ENCODE data around the gene RALGPS1.

DNA sequence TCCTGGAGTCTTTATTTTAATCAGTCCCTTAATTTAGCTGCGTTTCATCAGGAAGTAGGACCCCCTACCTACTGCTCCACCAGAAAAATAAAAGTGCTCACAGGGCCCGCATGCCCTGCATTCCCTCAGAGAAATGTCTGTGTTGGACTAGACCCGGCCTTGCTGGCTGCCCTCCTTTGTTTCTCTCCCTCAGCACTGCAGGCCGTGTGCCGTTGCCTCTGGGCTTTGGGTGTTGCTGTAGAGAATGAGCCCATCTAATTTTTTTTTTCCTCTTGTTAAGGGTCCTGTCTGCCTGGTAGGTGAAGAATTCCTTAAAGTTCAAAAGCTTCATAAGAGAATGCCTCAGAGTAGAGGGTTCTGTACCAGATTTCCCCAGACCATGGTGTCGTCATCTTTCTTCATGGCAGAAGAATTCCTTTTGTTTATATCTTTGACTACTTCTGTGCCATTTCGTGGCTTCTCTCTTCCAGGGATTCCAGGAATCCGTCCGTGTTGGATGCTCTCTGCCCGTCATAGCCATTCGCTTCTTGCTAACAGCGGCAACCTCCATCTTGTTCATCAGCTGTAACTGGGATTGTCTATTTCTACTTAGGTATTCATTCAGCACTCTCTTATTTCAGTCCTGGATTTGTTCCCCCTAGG is 257.6 kb downstream of the RALGPS1 start:
- no peak for TF ChIP-seq MAFG (CRISPR knock-in tag; IDR thresholded peaks at IDR 0.05)
- TF ChIP-seq HOXD1 (CRISPR knock-in tag; IDR thresholded peaks at IDR 0.05): no peak
- TF ChIP-seq KAT7 (CRISPR knock-in tag; IDR thresholded peaks at IDR 0.05; ENCODE audit: borderline replicate concordance): no peak
- TF ChIP-seq ZNF614 (CRISPR knock-in tag; IDR thresholded peaks at IDR 0.05; ENCODE audit: borderline replicate concordance): no peak
- TF ChIP-seq, protein P1, sequence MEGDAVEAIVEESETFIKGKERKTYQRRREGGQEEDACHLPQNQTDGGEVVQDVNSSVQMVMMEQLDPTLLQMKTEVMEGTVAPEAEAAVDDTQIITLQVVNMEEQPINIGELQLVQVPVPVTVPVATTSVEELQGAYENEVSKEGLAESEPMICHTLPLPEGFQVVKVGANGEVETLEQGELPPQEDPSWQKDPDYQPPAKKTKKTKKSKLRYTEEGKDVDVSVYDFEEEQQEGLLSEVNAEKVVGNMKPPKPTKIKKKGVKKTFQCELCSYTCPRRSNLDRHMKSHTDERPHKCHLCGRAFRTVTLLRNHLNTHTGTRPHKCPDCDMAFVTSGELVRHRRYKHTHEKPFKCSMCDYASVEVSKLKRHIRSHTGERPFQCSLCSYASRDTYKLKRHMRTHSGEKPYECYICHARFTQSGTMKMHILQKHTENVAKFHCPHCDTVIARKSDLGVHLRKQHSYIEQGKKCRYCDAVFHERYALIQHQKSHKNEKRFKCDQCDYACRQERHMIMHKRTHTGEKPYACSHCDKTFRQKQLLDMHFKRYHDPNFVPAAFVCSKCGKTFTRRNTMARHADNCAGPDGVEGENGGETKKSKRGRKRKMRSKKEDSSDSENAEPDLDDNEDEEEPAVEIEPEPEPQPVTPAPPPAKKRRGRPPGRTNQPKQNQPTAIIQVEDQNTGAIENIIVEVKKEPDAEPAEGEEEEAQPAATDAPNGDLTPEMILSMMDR (CRISPR knock-in tag; IDR thresholded peaks at IDR 0.05): no peak

Data from HepG2 (cell line).